ENCODE measurements around the gene ITPRID1.
A peak's percentile ranks its signal among the peaks of the same experiment; 100 is the strongest.
"Not testable (repeated sequence)": the region's sequence is repeated elsewhere in the genome, so short reads cannot be mapped to it uniquely, and the experiment has no call there.

The ITPRID1 gene

GRCh38 chr7:31513790-31514189 is at the start of gene ITPRID1:
TSS of gene ITPRID1 (plus strand) at chr7:31514090. CDS start at chr7:31553025, 38,935 bp downstream.
- no peak for DNase-seq

GRCh38 chr7:31464601-31465000 is 49.3 kb upstream of the ITPRID1 start:
- DNase-seq: no peak

GRCh38 chr7:31465285-31465684 is 48.6 kb upstream of the ITPRID1 start:
- DNase-seq: no peak

- no peak for DNase-seq
Observed at GRCh38 chr7:31466036-31466435, 47.9 kb upstream of the ITPRID1 start.

GRCh38 chr7:31470883-31471282 is 43.0 kb upstream of the ITPRID1 start:
- DNase-seq: not testable (repeated sequence)

GRCh38 chr7:31475368-31475767 is 38.5 kb upstream of the ITPRID1 start:
- DNase-seq: no peak

GRCh38 chr7:31476073-31476745 is 37.7 kb upstream of the ITPRID1 start:
- no peak for DNase-seq

- DNase-seq: no peak
Observed at GRCh38 chr7:31476941-31477677, 36.8 kb upstream of the ITPRID1 start.

- no peak for DNase-seq
Observed at GRCh38 chr7:31478018-31478417, 35.9 kb upstream of the ITPRID1 start.

GRCh38 chr7:31478721-31479120 is 35.2 kb upstream of the ITPRID1 start:
- no peak for DNase-seq

GRCh38 chr7:31487071-31487470 is 26.8 kb upstream of the ITPRID1 start:
- DNase-seq: no peak

- DNase-seq: no peak
Observed at GRCh38 chr7:31487476-31487875, 26.4 kb upstream of the ITPRID1 start.

- peak; percentile 35 for DNase-seq
Observed at GRCh38 chr7:31488562-31489203, 25.2 kb upstream of the ITPRID1 start.

GRCh38 chr7:31490796-31491314 is 23.0 kb upstream of the ITPRID1 start:
- DNase-seq: no peak

GRCh38 chr7:31492086-31492485 is 21.8 kb upstream of the ITPRID1 start:
- DNase-seq: no peak

GRCh38 chr7:31493714-31494181 is 20.1 kb upstream of the ITPRID1 start:
- no peak for DNase-seq

GRCh38 chr7:31494421-31494820 is 19.5 kb upstream of the ITPRID1 start:
- no peak for DNase-seq

GRCh38 chr7:31495653-31496052 is 18.2 kb upstream of the ITPRID1 start:
- DNase-seq: no peak

GRCh38 chr7:31497516-31497915 is 16.4 kb upstream of the ITPRID1 start:
- DNase-seq: no peak

- DNase-seq: no peak
Observed at GRCh38 chr7:31500656-31501055, 13.2 kb upstream of the ITPRID1 start.

GRCh38 chr7:31508823-31509222 is 5.1 kb upstream of the ITPRID1 start:
- DNase-seq: no peak

GRCh38 chr7:31512166-31512565 is 1.7 kb upstream of the ITPRID1 start:
- DNase-seq: no peak

GRCh38 chr7:31516680-31517502 is 3.0 kb downstream of the ITPRID1 start:
- no peak for DNase-seq
